ENCODE measurements around the gene BCOR. TPM values are rescaled to one million over a fixed set of nuclear protein-coding genes. Genes with fewer than 3 reads are reported as not detected.
A peak's percentile ranks its signal among the peaks of the same experiment; 100 is the strongest.

The BCOR gene
- total and polyA plus RNA-seq, 2 of the 13 experiments (the other 11 are each of a cell fraction or from before 2014, with no cell fraction given): 14.3 to 15.2 TPM

- TF ChIP-seq AKNA (CRISPR knock-in tag; IDR thresholded peaks at IDR 0.05; ENCODE audit: borderline replicate concordance) (no peak), KAT7 (CRISPR knock-in tag; IDR thresholded peaks at IDR 0.05; ENCODE audit: borderline replicate concordance) (no peak), FOSL2 (CRISPR knock-in tag; IDR thresholded peaks at IDR 0.05) (peak; percentile 23; the same call in 1 of the 2 replicates), RAD21 (CRISPR knock-in tag; IDR thresholded peaks at IDR 0.05) (no peak), ZNF75D (CRISPR knock-in tag; IDR thresholded peaks at IDR 0.05; ENCODE audit: borderline replicate concordance) (no peak), JUN (CRISPR knock-in tag; IDR thresholded peaks at IDR 0.05) (no peak), JUND (CRISPR knock-in tag; IDR thresholded peaks at IDR 0.05) (no peak), ZNF773 (CRISPR knock-in tag; IDR thresholded peaks at IDR 0.05; ENCODE audit: borderline replicate concordance) (no peak), GTF3A (CRISPR knock-in tag; conservative IDR thresholded peaks at IDR 0.05) (no peak), MATR3 (CRISPR knock-in tag; IDR thresholded peaks at IDR 0.05) (no peak), SMC3 (IDR thresholded peaks at IDR 0.05; ENCODE audit: low read length) (no peak), MYNN (CRISPR knock-in tag; IDR thresholded peaks at IDR 0.05; ENCODE audit: low read depth) (no peak), ZBED4 (CRISPR knock-in tag; IDR thresholded peaks at IDR 0.05; ENCODE audit: borderline replicate concordance) (no peak), THAP8 (CRISPR knock-in tag; IDR thresholded peaks at IDR 0.05; ENCODE audit: borderline replicate concordance) (no peak), ZNF841 (CRISPR knock-in tag; IDR thresholded peaks at IDR 0.05; ENCODE audit: borderline replicate concordance) (no peak)
- TF ChIP-seq, protein P1, sequence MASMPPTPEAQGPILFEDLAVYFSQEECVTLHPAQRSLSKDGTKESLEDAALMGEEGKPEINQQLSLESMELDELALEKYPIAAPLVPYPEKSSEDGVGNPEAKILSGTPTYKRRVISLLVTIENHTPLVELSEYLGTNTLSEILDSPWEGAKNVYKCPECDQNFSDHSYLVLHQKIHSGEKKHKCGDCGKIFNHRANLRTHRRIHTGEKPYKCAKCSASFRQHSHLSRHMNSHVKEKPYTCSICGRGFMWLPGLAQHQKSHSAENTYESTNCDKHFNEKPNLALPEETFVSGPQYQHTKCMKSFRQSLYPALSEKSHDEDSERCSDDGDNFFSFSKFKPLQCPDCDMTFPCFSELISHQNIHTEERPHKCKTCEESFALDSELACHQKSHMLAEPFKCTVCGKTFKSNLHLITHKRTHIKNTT (CRISPR knock-in tag; IDR thresholded peaks at IDR 0.05): no peak
These were observed 94.1 kb downstream of the BCOR start (continued) for GRCh38 chrX:40003428-40004245.
